ENCODE measurements around the gene CDK19. TPM values are rescaled to one million over a fixed set of nuclear protein-coding genes. Genes with fewer than 3 reads are reported as not detected.

The CDK19 gene
- polyA plus RNA-seq, 1 donor from 2014 or later = 40.7 TPM

DNA sequence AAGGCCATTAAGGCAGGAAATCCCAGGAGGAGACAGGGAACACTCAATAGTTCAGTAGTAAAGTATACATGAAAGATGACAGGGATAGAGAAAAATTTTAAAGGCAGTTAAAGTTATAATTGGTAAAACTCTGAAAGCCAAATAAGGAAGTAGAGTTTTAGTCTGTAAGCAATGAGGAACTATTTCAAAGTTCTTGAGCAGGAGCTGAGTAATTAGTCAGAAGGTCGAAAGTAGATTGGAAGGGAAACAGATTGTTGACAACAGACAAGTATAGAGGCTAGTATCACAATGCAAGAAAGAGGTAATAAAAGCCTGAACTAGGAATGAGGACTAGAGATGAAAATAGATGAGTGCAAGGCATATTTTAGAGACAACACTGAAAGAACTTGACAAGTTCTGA, 150.3 kb downstream of the CDK19 start:
- no peak overlapping the region for H3K9ac ChIP-seq (ENCODE audit: low read length)
- H3K9me3 ChIP-seq (ENCODE audit: low read length) = no peaks in the 10 kb centered on the region
- H4K20me1 ChIP-seq (ENCODE audit: insufficient read depth) = no peaks in the 10 kb centered on the region
- peaks cover 7% of the 10 kb centered on the region for H3K36me3 ChIP-seq (ENCODE audit: insufficient read depth, low read length)
- no peak overlapping the region for H3K27ac ChIP-seq (ENCODE audit: low read length)
- TF ChIP-seq TAF1 (IDR thresholded peaks at IDR 0.05; ENCODE audit: low read depth) (no peak), RAD21 (conservative IDR thresholded peaks at IDR 0.05) (no peak), MXI1 (conservative IDR thresholded peaks at IDR 0.05; ENCODE audit: poor library complexity, severe bottlenecking) (no peak), EZH2 (IDR thresholded peaks at IDR 0.05; ENCODE audit: borderline replicate concordance, insufficient read depth, low read length, poor library complexity, severe bottlenecking) (no peak), POLR2AphosphoS5 (IDR thresholded peaks at IDR 0.05) (no peak), SMC3 (conservative IDR thresholded peaks at IDR 0.05; ENCODE audit: poor library complexity) (no peak), EP300 (conservative IDR thresholded peaks at IDR 0.05; ENCODE audit: poor library complexity, severe bottlenecking) (no peak)
- TF ChIP-seq, protein P1, sequence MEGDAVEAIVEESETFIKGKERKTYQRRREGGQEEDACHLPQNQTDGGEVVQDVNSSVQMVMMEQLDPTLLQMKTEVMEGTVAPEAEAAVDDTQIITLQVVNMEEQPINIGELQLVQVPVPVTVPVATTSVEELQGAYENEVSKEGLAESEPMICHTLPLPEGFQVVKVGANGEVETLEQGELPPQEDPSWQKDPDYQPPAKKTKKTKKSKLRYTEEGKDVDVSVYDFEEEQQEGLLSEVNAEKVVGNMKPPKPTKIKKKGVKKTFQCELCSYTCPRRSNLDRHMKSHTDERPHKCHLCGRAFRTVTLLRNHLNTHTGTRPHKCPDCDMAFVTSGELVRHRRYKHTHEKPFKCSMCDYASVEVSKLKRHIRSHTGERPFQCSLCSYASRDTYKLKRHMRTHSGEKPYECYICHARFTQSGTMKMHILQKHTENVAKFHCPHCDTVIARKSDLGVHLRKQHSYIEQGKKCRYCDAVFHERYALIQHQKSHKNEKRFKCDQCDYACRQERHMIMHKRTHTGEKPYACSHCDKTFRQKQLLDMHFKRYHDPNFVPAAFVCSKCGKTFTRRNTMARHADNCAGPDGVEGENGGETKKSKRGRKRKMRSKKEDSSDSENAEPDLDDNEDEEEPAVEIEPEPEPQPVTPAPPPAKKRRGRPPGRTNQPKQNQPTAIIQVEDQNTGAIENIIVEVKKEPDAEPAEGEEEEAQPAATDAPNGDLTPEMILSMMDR (IDR thresholded peaks at IDR 0.05; ENCODE audit: poor library complexity, severe bottlenecking) = no peak
- TF ChIP-seq, protein P2, sequence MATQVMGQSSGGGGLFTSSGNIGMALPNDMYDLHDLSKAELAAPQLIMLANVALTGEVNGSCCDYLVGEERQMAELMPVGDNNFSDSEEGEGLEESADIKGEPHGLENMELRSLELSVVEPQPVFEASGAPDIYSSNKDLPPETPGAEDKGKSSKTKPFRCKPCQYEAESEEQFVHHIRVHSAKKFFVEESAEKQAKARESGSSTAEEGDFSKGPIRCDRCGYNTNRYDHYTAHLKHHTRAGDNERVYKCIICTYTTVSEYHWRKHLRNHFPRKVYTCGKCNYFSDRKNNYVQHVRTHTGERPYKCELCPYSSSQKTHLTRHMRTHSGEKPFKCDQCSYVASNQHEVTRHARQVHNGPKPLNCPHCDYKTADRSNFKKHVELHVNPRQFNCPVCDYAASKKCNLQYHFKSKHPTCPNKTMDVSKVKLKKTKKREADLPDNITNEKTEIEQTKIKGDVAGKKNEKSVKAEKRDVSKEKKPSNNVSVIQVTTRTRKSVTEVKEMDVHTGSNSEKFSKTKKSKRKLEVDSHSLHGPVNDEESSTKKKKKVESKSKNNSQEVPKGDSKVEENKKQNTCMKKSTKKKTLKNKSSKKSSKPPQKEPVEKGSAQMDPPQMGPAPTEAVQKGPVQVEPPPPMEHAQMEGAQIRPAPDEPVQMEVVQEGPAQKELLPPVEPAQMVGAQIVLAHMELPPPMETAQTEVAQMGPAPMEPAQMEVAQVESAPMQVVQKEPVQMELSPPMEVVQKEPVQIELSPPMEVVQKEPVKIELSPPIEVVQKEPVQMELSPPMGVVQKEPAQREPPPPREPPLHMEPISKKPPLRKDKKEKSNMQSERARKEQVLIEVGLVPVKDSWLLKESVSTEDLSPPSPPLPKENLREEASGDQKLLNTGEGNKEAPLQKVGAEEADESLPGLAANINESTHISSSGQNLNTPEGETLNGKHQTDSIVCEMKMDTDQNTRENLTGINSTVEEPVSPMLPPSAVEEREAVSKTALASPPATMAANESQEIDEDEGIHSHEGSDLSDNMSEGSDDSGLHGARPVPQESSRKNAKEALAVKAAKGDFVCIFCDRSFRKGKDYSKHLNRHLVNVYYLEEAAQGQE (IDR thresholded peaks at IDR 0.05; ENCODE audit: borderline replicate concordance) = no peak
- H3K4me3 ChIP-seq (ENCODE audit: low read length) = no peak overlapping the region
- H3K27me3 ChIP-seq (ENCODE audit: insufficient read depth, low read depth, low read length) = no peaks in the 10 kb centered on the region
- H3F3A ChIP-seq (ENCODE audit: insufficient read depth, low read length, poor library complexity, severe bottlenecking) = no peaks in the 10 kb centered on the region
- H2AFZ ChIP-seq (ENCODE audit: low read depth, low read length) = no peak overlapping the region
- no peaks in the 10 kb centered on the region for H3K9me2 ChIP-seq (ENCODE audit: insufficient read depth, low read length)
- H3K4me2 ChIP-seq (ENCODE audit: low read length) = no peak overlapping the region
- H3K79me2 ChIP-seq (replicated peaks; ENCODE audit: insufficient read depth, low read length) = no peaks in the 10 kb centered on the region

GRCh38 chr6:110662490-110663211, 152.6 kb downstream of the CDK19 start:
- Histone ChIP-seq H3K9me2 (ENCODE audit: insufficient read depth, low read length) (no peaks in the 10 kb centered on the region), H3K4me3 (ENCODE audit: low read length) (no peak overlapping the region), H3K27me3 (ENCODE audit: insufficient read depth, low read depth, low read length) (no peaks in the 10 kb centered on the region), H3K27ac (ENCODE audit: low read length) (no peak overlapping the region), H3K4me2 (ENCODE audit: low read length) (no peak overlapping the region), H3K9me3 (ENCODE audit: low read length) (no peaks in the 10 kb centered on the region), H3K9ac (ENCODE audit: low read length) (no peak overlapping the region), H3K79me2 (replicated peaks; ENCODE audit: insufficient read depth, low read length) (no peaks in the 10 kb centered on the region), H3K36me3 (ENCODE audit: insufficient read depth, low read length) (peaks cover 7% of the 10 kb centered on the region), H2AFZ (ENCODE audit: low read depth, low read length) (no peak overlapping the region), H4K20me1 (ENCODE audit: insufficient read depth) (no peaks in the 10 kb centered on the region), H3F3A (ENCODE audit: insufficient read depth, low read length, poor library complexity, severe bottlenecking) (no peaks in the 10 kb centered on the region)
- TF ChIP-seq TAF1 (IDR thresholded peaks at IDR 0.05; ENCODE audit: low read depth) (no peak), EZH2 (IDR thresholded peaks at IDR 0.05; ENCODE audit: borderline replicate concordance, insufficient read depth, low read length, poor library complexity, severe bottlenecking) (no peak), MXI1 (conservative IDR thresholded peaks at IDR 0.05; ENCODE audit: poor library complexity, severe bottlenecking) (no peak), SMC3 (conservative IDR thresholded peaks at IDR 0.05; ENCODE audit: poor library complexity) (no peak), POLR2AphosphoS5 (IDR thresholded peaks at IDR 0.05) (no peak), RAD21 (conservative IDR thresholded peaks at IDR 0.05) (no peak), EP300 (conservative IDR thresholded peaks at IDR 0.05; ENCODE audit: poor library complexity, severe bottlenecking) (no peak)
- TF ChIP-seq, protein P2 (IDR thresholded peaks at IDR 0.05; ENCODE audit: borderline replicate concordance) = no peak
- TF ChIP-seq, protein P1 (IDR thresholded peaks at IDR 0.05; ENCODE audit: poor library complexity, severe bottlenecking) = no peak

Data from neural cell (in vitro differentiated cells).